Measurements from ENCODE around the gene HNRNPH1.

Gene HNRNPH1

GRCh38 chr5:179601871-179602625, 21.4 kb downstream of the HNRNPH1 start:
- DNase-seq = no peak

DNA sequence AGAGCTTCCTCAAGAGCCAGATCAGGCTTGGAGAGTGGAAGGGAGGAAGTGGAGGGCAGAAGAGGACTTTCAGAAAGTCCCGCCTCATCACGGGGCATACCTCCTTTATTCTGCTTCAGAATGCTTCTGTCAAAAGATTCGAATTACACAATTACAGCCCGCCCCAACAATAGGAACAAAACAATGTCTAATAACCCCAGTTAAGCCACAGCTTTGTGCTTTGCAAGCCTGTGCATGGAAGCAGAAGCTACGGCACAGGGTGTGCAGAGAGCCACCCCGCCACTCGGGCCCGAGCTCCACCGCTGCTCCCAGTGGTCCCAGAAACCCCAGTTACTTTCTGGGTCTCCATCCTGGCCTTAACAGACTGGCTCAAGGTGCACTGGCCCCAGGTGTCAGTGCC, 23.5 kb downstream of the HNRNPH1 start:
- DNase-seq = no peak

GRCh38 chr5:179599566-179599965, 23.9 kb downstream of the HNRNPH1 start:
- DNase-seq = no peak

DNA sequence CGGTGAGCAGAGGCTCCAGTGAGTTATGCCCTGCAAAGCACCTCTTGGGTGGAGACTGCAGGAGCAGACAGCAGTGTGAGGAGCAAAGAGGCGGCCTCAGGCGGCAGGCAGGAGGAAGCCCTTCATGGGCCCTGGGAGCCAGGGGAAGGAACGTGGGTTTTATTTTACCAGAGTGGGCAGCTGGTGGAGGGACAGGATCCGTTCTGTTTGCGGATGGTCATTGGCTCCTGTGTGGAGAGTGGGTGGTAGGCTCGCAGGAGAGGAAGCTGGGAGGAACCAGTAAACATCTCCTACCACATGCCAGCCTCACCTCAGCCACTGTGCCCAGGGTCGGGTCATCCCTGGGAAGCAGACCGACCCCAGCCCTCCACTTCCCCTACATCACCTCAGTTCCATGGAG, 24.4 kb downstream of the HNRNPH1 start:
- DNase-seq = no peak

GRCh38 chr5:179596421-179596820, 27.1 kb downstream of the HNRNPH1 start:
- no peak for DNase-seq

- no peak for DNase-seq
Measured at GRCh38 chr5:179595916-179596315, 27.6 kb downstream of the HNRNPH1 start.

DNA sequence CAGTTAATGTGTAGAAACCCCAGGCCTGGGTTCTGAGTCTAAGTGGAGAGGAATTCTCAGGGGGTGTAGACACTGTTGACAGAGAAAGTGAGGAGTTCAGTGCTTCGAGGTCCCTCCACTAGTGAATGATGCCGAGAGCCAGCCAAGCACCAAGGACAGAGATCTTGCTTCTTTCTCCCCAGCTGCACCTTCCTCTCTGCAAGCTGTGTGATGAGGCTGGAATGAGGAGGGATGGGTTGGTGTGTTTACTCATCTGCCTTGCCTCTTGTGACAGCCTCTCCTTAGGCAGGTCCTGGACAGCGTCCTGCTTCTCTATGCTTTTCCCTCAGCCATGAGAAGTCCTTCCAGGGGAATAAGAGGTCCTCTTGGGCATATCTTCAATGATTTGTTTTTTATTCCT, 35.3 kb downstream of the HNRNPH1 start:
- DNase-seq = no peak

DNA sequence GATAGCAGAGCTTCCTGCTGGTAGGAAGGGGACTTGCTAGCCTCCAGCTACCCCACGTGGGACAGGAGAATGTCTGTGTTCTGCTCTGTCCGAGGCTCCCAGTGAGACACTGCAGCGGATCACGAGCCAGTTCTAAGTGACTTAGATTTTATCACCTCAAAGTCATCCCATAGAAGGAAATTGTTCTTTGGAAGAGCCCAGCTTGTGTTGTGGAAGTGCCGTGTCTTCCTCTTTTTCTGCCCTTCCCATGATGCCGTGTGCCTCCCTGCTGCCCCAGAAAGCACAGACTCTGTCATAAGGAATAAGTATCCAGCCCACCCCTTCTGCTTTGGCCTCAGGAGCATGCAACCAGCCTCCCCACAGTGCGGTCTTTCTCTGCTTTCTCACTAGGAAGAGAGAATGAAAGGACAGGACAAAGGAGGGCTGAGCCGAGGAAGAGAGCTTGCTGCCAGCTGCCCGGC, 37.5 kb downstream of the HNRNPH1 start:
- DNase-seq = no peak

DNA sequence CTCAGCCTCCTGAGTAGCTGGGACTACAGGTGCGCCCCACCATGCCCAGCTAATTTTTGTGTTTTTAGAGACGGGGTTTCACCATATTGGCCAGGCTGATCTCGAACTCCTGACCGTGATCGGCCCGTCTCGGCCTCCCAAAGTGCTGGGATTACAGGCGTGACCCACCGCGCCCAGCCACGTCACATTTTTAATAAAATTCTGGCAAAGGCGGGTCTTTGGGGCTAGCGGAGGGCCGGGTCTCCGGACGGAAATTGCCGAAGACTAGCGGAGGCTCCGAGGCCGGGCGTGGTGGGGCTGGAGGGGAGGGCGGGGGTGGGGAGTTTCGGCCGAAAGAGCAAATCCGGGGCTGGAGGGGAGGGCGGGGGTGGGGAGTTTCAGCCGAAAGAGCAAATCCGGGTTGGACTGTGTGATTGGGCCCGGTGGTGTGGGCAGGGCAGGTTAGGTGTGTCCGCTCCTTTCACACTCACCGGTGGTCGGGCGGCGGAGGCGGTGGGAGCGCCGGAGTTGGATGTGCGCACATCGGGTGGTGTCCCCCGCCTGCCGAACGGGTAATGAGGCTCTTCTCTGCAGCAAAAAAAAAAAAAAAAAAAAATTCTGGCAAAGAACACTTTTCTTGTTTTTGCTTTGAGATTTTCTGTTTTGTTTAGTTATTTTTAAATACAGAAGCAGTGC, 46.0 kb downstream of the HNRNPH1 start:
- DNase-seq = no peak

DNA sequence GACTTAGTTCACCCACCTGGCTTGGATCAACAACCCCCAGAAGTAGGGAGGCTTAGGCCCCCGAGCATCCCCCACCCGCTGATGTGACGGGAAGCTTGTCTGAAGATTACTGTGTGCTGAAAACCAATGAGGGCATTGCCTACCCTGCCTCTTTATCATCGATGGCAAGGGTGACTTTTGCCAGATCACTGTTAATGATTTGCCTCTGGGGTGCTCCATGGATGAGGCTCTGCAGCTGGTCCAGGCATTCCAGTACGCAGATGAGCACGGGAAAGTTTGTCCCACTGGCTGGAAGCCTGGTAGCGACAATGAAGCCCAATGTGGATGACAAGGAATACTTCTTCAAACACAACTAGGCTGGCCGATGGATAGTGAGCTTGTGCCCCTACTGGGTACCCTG, 51.1 kb downstream of the HNRNPH1 start:
- DNase-seq = no peak

DNA sequence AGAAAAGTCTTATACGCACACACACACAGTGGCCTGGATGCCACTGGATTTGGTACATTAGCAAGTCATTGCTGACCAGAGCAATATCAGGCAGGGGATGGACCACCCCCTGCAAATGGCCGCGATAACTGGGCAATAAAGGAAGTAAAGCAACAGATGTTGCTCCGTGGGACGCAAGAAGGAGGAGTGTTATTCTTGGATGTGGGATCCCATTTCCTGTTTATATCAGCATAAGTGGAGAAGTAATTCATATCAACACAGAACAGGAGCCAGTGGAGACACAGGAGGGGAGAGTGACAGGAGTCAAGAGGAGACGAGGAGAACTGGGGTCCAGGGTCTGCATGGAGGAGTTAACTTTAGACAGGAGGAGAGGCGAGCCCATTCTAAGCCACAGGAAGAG, 54.8 kb downstream of the HNRNPH1 start:
- no peak for DNase-seq

DNA sequence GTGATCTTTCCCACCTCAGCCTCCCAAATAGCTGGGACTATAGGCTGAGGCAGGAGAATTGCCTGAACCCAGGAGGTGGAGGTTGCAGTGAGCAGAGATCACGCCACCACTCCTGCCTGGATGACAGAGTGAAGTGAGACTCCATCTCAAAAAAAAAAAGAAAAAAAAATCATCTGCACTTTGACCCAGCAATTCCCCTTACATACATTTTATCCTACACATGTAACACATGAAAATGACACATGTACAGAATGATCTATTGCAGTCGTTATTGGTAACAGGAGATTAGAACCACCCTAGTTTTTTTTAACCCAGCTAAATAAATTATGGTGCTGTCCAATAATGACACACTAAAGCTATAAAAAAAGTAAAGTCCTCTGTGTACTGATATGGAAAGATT, 58.9 kb downstream of the HNRNPH1 start:
- no peak for DNase-seq

Data from NCI-H748 treated with DMSO at 0.1 percent for 48 hours (cell line).